Upper lobe of left lung (tissue), 6 donors: ENCODE data around the gene BNIP2. TPM values are rescaled to one million over a fixed set of nuclear protein-coding genes. Genes with fewer than 3 reads are reported as not detected.
A peak's percentile ranks its signal among the peaks of the same experiment; 100 is the strongest.

Experiments used
- ATAC-seq, 2 donors: fragments of 200-7000 bp; cut with Tn5 transposase; one replicate each; pipeline ENCODE4 v1.9.1; 2022; ENCODE audit warnings: mild to moderate bottlenecking in 2 of 2, moderate library complexity in 2 of 2; ENCODE audit not compliant: low FRiP score in 2 of 2
- DNase-seq, 2 donors: peaks; one replicate each; pipeline ENCODE4 v3.0.0-alpha.2; 2019 to 2020
- H3K27ac ChIP-seq, 4 donors: fragments of 200-600 bp; sonication (generic); one replicate each; pipeline ENCODE4 v1.5.1; 2016 to 2019
- H3K27me3 ChIP-seq, 4 donors: fragments of 200-600 bp; sonication (generic); one replicate each; pipeline ENCODE4 v1.5.1; 2017 to 2019
- H3K36me3 ChIP-seq, 4 donors: fragments of 200-600 bp; sonication (generic); one replicate each; pipeline ENCODE4 v1.5.1; 2016 to 2019
- H3K4me1 ChIP-seq, 4 donors: fragments of 200-600 bp; sonication (generic); one replicate each; pipeline ENCODE4 v1.5.1; 2018 to 2019
- H3K4me3 ChIP-seq, 4 donors: fragments of 200-600 bp; sonication (generic); one replicate each; pipeline ENCODE4 v1.5.1; 2017 to 2019; ENCODE audit warnings: mild to moderate bottlenecking in 2 of 4, moderate library complexity in 1 of 4
- H3K9me3 ChIP-seq, 4 donors: fragments of 200-600 bp; sonication (generic); one replicate each; pipeline ENCODE4 v1.5.1; 2018 to 2019
- CTCF ChIP-seq, 6 experiments: fragments of 450-650 bp in 4 of 6; fragments of 200-600 bp in 2 of 6; sonication (generic) in 2 of 6; IDR thresholded peaks; one replicate each; pipeline ENCODE4 v1.5.1; 2016 to 2019; ENCODE audit warnings: antibody characterized with exemption in 6 of 6
- EP300 ChIP-seq, 4 donors: sonication (generic); formaldehyde crosslinking; IDR thresholded peaks; one replicate each; pipeline ENCODE4 v1.5.1; 2017; ENCODE audit warnings: antibody characterized with exemption in 4 of 4, control low read depth in 2 of 4
- POLR2A ChIP-seq, 4 donors: fragments of 450-650 bp; IDR thresholded peaks; one replicate each; pipeline ENCODE4 v1.5.1; 2016 to 2017; ENCODE audit warnings: antibody characterized with exemption in 4 of 4, mild to moderate bottlenecking in 2 of 4
- POLR2AphosphoS5 ChIP-seq, 2 donors: sonication (generic); formaldehyde crosslinking; IDR thresholded peaks; one replicate each; pipeline ENCODE4 v1.5.1; 2017; ENCODE audit warnings: antibody characterized with exemption in 2 of 2
- WGBS, 2 donors: methylation state at CpG; one replicate each; pipeline ENCODE4 v1.1.5; 2017 to 2018; 5-methylcytosine and 5-hydroxymethylcytosine counted together
- total RNA-seq, 6 donors: library from RNA; depleted of rRNA in 4 of 6; stranded (reverse); fragments of >200 nt in 4 of 6; gene quantifications; one replicate each; pipeline versions ENCODE4 v1.1.0 to v1.2.1, GENCODE V29; 2016 to 2021
- donor health status: DM: no; HTN: no; CAD: no; lungs with moderate emphysema.
- donor health status: DM: no; HTN: yes; CAD: no; lungs with severe emphysema.

BNIP2 gene
- total RNA-seq, 6 donors from 2014 or later, result 95.0 to 286 (median 152) TPM

- peak overlapping the region in 1 of 4 donors; percentile 9 for H3K4me3 ChIP-seq
- no peaks in the 10 kb centered on the region for H3K9me3 ChIP-seq
- DNase-seq (no peak), ATAC-seq (no peak)
- H3K27me3 ChIP-seq, result no peaks in the 10 kb centered on the region
- H3K27ac ChIP-seq, result peak overlapping the region; percentile 27 to 100 (median 98)
- H3K4me1 ChIP-seq, result peaks cover 46 to 55% (median 48%) of the 10 kb centered on the region in 4 donors
- H3K36me3 ChIP-seq, result peaks cover 8 to 31% (median 14%) of the 10 kb centered on the region in 4 donors
- 0% methylated on average over 1 of the region's 1 CpG for WGBS, 2 donors
- TF ChIP-seq POLR2A (IDR thresholded peaks at IDR 0.05) (no peak), POLR2AphosphoS5 (IDR thresholded peaks at IDR 0.05) (no peak), CTCF (IDR thresholded peaks at IDR 0.05) (no peak), EP300 (IDR thresholded peaks at IDR 0.05) (no peak)
These were observed 3.3 kb downstream of the BNIP2 start for GRCh38 chr15:59685737-59686297.

GRCh38 chr15:59680870-59681269, 8.2 kb downstream of the BNIP2 start:
- no peak for ATAC-seq
- TF ChIP-seq EP300 (IDR thresholded peaks at IDR 0.05) (no peak), POLR2AphosphoS5 (IDR thresholded peaks at IDR 0.05) (no peak), POLR2A (IDR thresholded peaks at IDR 0.05) (no peak), CTCF (IDR thresholded peaks at IDR 0.05) (no peak)
- no peak overlapping the region for H3K27ac ChIP-seq
- peaks cover 19 to 29% (median 25%) of the 10 kb centered on the region in 4 donors for H3K4me1 ChIP-seq
- peaks cover 44 to 75% (median 55%) of the 10 kb centered on the region in 4 donors for H3K36me3 ChIP-seq
- no peaks in the 10 kb centered on the region for H3K9me3 ChIP-seq
- no peaks in the 10 kb centered on the region for H3K27me3 ChIP-seq
- no peak overlapping the region for H3K4me3 ChIP-seq
- DNase-seq, result no peak
- 82 to 95% methylated on average over 4 of the region's 5 CpGs for WGBS, 2 donors

- Histone ChIP-seq H3K9me3 (no peaks in the 10 kb centered on the region), H3K4me1 (peaks cover 14 to 24% (median 19%) of the 10 kb centered on the region in 4 donors), H3K27me3 (no peaks in the 10 kb centered on the region), H3K27ac (no peak overlapping the region), H3K4me3 (no peak overlapping the region), H3K36me3 (peaks cover 49 to 80% (median 60%) of the 10 kb centered on the region in 4 donors)
- TF ChIP-seq CTCF (IDR thresholded peaks at IDR 0.05) (no peak), POLR2A (IDR thresholded peaks at IDR 0.05) (no peak), EP300 (IDR thresholded peaks at IDR 0.05) (no peak), POLR2AphosphoS5 (IDR thresholded peaks at IDR 0.05) (no peak)
- DNase-seq, result no peak
- no peak for ATAC-seq
- WGBS, 2 donors, result 92 to 97% methylated on average over 6 of the region's 6 CpGs
These were observed 8.8 kb downstream of the BNIP2 start for GRCh38 chr15:59680346-59680745.

GRCh38 chr15:59678620-59679019, 10.5 kb downstream of the BNIP2 start:
- Histone ChIP-seq H3K4me1 (peaks cover 0 to 6% (median 3%) of the 10 kb centered on the region in 4 donors), H3K27me3 (no peaks in the 10 kb centered on the region), H3K4me3 (no peak overlapping the region), H3K27ac (no peak overlapping the region), H3K36me3 (peaks cover 58 to 97% (median 75%) of the 10 kb centered on the region in 4 donors), H3K9me3 (no peaks in the 10 kb centered on the region)
- WGBS, 2 donors, result 36 to 46% methylated on average over 1 of the region's 1 CpG
- TF ChIP-seq CTCF (IDR thresholded peaks at IDR 0.05), result no peak
- no peak for TF ChIP-seq POLR2AphosphoS5 (IDR thresholded peaks at IDR 0.05)
- no peak for TF ChIP-seq EP300 (IDR thresholded peaks at IDR 0.05)
- no peak for TF ChIP-seq POLR2A (IDR thresholded peaks at IDR 0.05)
- no peak for DNase-seq
- no peak for ATAC-seq

DNA sequence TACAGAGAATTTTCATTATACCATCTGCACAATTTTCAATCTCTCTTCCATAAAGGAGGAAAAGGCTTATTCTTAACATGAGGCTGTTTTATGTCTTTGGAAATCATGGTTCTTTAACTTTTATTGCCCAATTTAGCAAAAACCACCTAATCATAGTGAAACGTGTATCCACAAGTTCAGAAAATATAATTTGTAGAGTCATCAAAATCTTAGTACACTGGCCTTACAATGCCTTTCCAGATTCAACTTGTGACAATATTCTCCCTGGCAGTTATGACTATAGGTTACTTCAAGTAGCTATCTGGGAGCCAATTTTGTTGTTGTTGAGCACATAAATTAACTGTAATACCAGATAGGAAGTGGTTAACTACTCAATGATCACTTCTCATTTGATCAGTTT, 10.9 kb downstream of the BNIP2 start:
- Histone ChIP-seq H3K4me1 (peaks cover 0 to 2% (median 0%) of the 10 kb centered on the region in 4 donors), H3K27ac (no peak overlapping the region), H3K9me3 (no peaks in the 10 kb centered on the region), H3K4me3 (no peak overlapping the region), H3K36me3 (peaks cover 58 to 97% (median 80%) of the 10 kb centered on the region in 4 donors), H3K27me3 (no peaks in the 10 kb centered on the region)
- WGBS, 2 donors, result 73 to 79% methylated on average over 1 of the region's 1 CpG
- ATAC-seq, result no peak
- TF ChIP-seq CTCF (IDR thresholded peaks at IDR 0.05), result no peak
- no peak for TF ChIP-seq POLR2A (IDR thresholded peaks at IDR 0.05)
- TF ChIP-seq POLR2AphosphoS5 (IDR thresholded peaks at IDR 0.05), result no peak
- TF ChIP-seq EP300 (IDR thresholded peaks at IDR 0.05), result no peak
- no peak for DNase-seq
